GM18519 (cell line): ENCODE results near the gene KCTD13.
"Not testable (repeated sequence)": the region's sequence is repeated elsewhere in the genome, so short reads cannot be mapped to it uniquely, and the experiment has no call there.

Source experiments
- ATAC-seq: cut with Tn5 transposase; IDR thresholded peaks from one replicate; pipeline ENCODE4 v1.9.1; 2021; ENCODE audit warnings: mild to moderate bottlenecking, moderate library complexity; ENCODE audit not compliant: unreplicated experiment, low FRiP score

KCTD13 gene

GRCh38 chr16:29909851-29910250 is 16.2 kb downstream of the KCTD13 start:
- not testable (repeated sequence) for ATAC-seq

- no peak for ATAC-seq
These were observed 16.6 kb downstream of the KCTD13 start for GRCh38 chr16:29909391-29909790.

- ATAC-seq: no peak
These were observed 17.3 kb downstream of the KCTD13 start for GRCh38 chr16:29908719-29909220.

- no peak for ATAC-seq
These were observed 18.1 kb downstream of the KCTD13 start for GRCh38 chr16:29907973-29908372.

- ATAC-seq: no peak
These were observed 19.3 kb downstream of the KCTD13 start for GRCh38 chr16:29906520-29907244.

- no peak for ATAC-seq
These were observed 20.4 kb downstream of the KCTD13 start for GRCh38 chr16:29905668-29906067.

- no peak for ATAC-seq
These were observed 21.1 kb downstream of the KCTD13 start for GRCh38 chr16:29904947-29905346.

- ATAC-seq: no peak
These were observed 22.4 kb downstream of the KCTD13 start for GRCh38 chr16:29903590-29903989.

- no peak for ATAC-seq
These were observed 24.4 kb downstream of the KCTD13 start for GRCh38 chr16:29901607-29901945.

GRCh38 chr16:29900888-29901606 is 25.0 kb downstream of the KCTD13 start:
- no peak for ATAC-seq

GRCh38 chr16:29900102-29900887 is 25.7 kb downstream of the KCTD13 start, which contains the start of gene ASPHD1:
ASPHD1 (plus strand) TSS chr16:29900488; CDS start chr16:29900972, 484 bp downstream.
- no peak for ATAC-seq

- ATAC-seq: no peak
These were observed 26.4 kb downstream of the KCTD13 start, which contains the start of gene SEZ6L2 for GRCh38 chr16:29899516-29900101. SEZ6L2 (minus strand) TSS chr16:29899550; CDS start chr16:29899019, 531 bp downstream.

GRCh38 chr16:29898804-29899515 is 27.1 kb downstream of the KCTD13 start:
- ATAC-seq: no peak

GRCh38 chr16:29898135-29898803 is 27.8 kb downstream of the KCTD13 start:
- ATAC-seq: no peak

- no peak for ATAC-seq
These were observed 28.7 kb downstream of the KCTD13 start for GRCh38 chr16:29897333-29897732.

- no peak for ATAC-seq
These were observed 29.2 kb downstream of the KCTD13 start for GRCh38 chr16:29896841-29897240.

GRCh38 chr16:29894352-29894751 is 31.7 kb downstream of the KCTD13 start:
- no peak for ATAC-seq

GRCh38 chr16:29893553-29893952 is 32.5 kb downstream of the KCTD13 start:
- ATAC-seq: no peak

- no peak for ATAC-seq
These were observed 33.6 kb downstream of the KCTD13 start for GRCh38 chr16:29892458-29892813.
